Tibial nerve (tissue), 4 donors: ENCODE results near the gene KIF22. TPM values are rescaled to one million over a fixed set of nuclear protein-coding genes. Genes with fewer than 3 reads are reported as not detected.
A peak's percentile ranks its signal among the peaks of the same experiment; 100 is the strongest.

Experiments
- DNase-seq, 2 donors: peaks; one replicate each; pipeline ENCODE4 v3.0.0-alpha.2; 2019; ENCODE audit warnings: low spot score in 2 of 2
- H3K27ac ChIP-seq, 4 donors: fragments of 200-600 bp; sonication (generic) in 3 of 4; one replicate each; pipeline ENCODE4 v1.5.1; 2017 to 2019; ENCODE audit warnings: mild to moderate bottlenecking in 1 of 4
- H3K27me3 ChIP-seq, 2 donors: fragments of 200-600 bp; sonication (generic) in 1 of 2; one replicate each; pipeline versions ENCODE4 v1.5.1 to v1.6.0; 2017 to 2019
- H3K36me3 ChIP-seq, 3 donors: fragments of 200-600 bp; sonication (generic); one replicate each; pipeline ENCODE4 v1.5.1; 2018 to 2019
- H3K4me1 ChIP-seq, 4 donors: fragments of 200-600 bp; sonication (generic) in 3 of 4; one replicate each; pipeline ENCODE4 v1.5.1; 2017 to 2019
- H3K4me3 ChIP-seq, 4 donors: fragments of 200-600 bp; sonication (generic) in 3 of 4; one replicate each; pipeline ENCODE4 v1.5.1; 2017 to 2019; ENCODE audit warnings: mild to moderate bottlenecking in 1 of 4, moderate library complexity in 1 of 4
- H3K9me3 ChIP-seq, 4 donors: fragments of 200-600 bp; sonication (generic) in 3 of 4; one replicate each; pipeline ENCODE4 v1.5.1; 2017 to 2019
- EP300 ChIP-seq, 2 donors: sonication (generic); formaldehyde crosslinking; IDR thresholded peaks; one replicate each; pipeline ENCODE4 v1.6.1; 2017; ENCODE audit warnings: antibody characterized with exemption in 2 of 2, mild to moderate bottlenecking in 1 of 2
- POLR2A ChIP-seq, 2 donors: fragments of 450-650 bp; IDR thresholded peaks; one replicate each; pipeline ENCODE4 v1.6.1; 2017; ENCODE audit warnings: antibody characterized with exemption in 2 of 2, mild to moderate bottlenecking in 2 of 2, moderate library complexity in 2 of 2
- WGBS, 2 donors: methylation state at CpG; one replicate each; pipeline ENCODE4 v1.1.5; 2018; 5-methylcytosine and 5-hydroxymethylcytosine counted together
- total RNA-seq, 4 donors: library from RNA; depleted of rRNA; stranded (reverse); fragments of >200 nt; gene quantifications; one replicate each; pipeline ENCODE4 v1.1.0, GENCODE V29; 2016
- TF ChIP-seq, protein P1 (sequence below), 5 experiments: fragments of 200-600 bp in 3 of 5; fragments of 450-650 bp in 2 of 5; sonication (generic) in 3 of 5; IDR thresholded peaks; one replicate each; pipeline ENCODE4 v1.5.1; 2016 to 2019; ENCODE audit warnings: antibody characterized with exemption in 5 of 5, mild to moderate bottlenecking in 3 of 5, moderate library complexity in 2 of 5

The KIF22 gene
- total RNA-seq, 4 donors from 2014 or later: 19.9 to 42.8 (median 40.5) TPM

DNA sequence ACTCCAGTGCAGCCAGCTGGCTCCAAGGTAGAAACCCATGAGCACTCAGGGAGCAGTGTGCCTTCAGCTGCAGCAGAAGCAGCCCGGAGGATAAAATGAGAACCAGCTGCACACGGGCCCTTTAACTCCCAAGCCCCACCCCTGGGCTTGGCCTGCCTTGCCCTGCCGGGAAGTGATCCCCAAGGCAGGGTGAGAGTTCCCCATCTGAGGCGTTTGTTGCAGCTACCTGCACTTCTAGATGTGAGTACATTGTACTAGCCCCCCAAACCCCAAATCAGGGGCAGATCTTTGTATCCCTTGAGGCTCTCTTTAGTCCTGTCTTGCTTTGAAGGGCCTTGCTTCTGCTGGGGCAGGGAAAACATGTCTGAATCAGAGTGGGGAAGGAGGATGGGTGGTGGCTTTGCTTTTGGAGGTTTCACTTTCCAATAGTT lies 29.7 kb downstream of the KIF22 start, which contains the start of gene MVP:
MVP (plus strand) TSS at position 192 of the 431 bp plus-strand sequence. CDS start 10,088 bp downstream, outside the sequence.
- Histone ChIP-seq H3K4me3 (peak within 1 kb of the TSS; percentile 41 to 89 (median 54)), H3K4me1 (peaks cover 0 to 76% (median 59%) of the 10 kb centered on the region in 4 donors), H3K36me3 (peaks cover 0 to 23% (median 0%) of the 10 kb centered on the region in 3 donors), H3K27ac (peak within 1 kb of the TSS; percentile 55 to 91 (median 86)), H3K27me3 (no peaks in the 10 kb centered on the region), H3K9me3 (no peaks in the 10 kb centered on the region)
- TF ChIP-seq EP300 (IDR thresholded peaks at IDR 0.05) (peak in 1 of 2 donors; percentile 77), POLR2A (IDR thresholded peaks at IDR 0.05) (peak in 1 of 2 donors; percentile 32)
- TF ChIP-seq, protein P1, sequence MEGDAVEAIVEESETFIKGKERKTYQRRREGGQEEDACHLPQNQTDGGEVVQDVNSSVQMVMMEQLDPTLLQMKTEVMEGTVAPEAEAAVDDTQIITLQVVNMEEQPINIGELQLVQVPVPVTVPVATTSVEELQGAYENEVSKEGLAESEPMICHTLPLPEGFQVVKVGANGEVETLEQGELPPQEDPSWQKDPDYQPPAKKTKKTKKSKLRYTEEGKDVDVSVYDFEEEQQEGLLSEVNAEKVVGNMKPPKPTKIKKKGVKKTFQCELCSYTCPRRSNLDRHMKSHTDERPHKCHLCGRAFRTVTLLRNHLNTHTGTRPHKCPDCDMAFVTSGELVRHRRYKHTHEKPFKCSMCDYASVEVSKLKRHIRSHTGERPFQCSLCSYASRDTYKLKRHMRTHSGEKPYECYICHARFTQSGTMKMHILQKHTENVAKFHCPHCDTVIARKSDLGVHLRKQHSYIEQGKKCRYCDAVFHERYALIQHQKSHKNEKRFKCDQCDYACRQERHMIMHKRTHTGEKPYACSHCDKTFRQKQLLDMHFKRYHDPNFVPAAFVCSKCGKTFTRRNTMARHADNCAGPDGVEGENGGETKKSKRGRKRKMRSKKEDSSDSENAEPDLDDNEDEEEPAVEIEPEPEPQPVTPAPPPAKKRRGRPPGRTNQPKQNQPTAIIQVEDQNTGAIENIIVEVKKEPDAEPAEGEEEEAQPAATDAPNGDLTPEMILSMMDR (IDR thresholded peaks at IDR 0.05): no peak
- peak; percentile 55 to 62 for DNase-seq
- WGBS, 2 donors: 0% methylated on average over 2 to 4 of the region's 4 CpGs

DNA sequence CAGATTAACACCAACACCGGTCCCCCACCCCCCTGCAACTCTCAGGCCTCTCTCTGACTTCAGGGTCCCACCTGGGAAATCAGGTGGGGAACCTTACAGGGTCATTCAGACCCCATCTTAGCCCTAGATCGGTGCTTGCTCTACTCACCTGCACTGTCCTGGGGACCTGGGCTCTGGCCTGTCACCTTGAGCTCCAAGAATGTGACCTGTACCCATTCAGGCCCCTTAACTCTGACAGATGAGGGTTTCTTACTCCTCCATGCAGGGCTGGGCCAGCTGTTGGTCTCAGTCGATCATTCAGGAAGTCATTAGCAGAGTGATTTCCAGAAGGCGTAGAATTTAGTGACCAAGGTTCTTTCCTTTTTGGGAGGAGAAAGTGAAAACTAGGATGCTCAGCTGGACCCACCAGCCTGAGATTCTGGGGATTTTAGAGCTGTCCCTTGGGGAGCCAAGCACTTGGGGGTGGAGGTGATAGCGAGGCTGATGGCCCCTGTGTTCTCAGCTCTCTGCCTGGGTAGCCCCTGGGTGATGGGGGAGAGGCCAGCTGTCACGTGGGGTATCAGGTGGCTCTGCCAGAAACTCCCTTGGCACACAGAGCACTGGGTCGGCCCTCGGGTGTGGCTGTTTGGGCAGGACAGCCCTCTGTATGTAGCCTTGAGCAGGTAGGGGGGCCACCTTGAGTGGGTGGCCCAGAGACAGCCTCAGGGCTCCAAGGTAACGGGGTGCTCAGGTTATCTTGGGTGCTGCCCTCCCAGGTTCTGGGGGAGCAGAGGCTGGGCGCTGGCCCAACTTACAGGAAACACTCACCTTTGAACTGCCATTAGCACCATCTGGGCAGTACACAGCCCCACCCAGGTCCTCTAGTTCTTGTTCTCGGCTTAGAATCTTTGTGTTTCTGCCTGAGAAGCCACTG lies 30.4 kb downstream of the KIF22 start:
- WGBS, 2 donors: 18 to 26% methylated on average over 9 to 11 of the region's 11 CpGs
- H3K27me3 ChIP-seq: no peaks in the 10 kb centered on the region
- peak overlapping the region; percentile 55 to 91 (median 86) for H3K27ac ChIP-seq
- H3K4me3 ChIP-seq: peak overlapping the region; percentile 41 to 89 (median 54)
- DNase-seq: no peak
- H3K4me1 ChIP-seq: peaks cover 0 to 79% (median 63%) of the 10 kb centered on the region in 4 donors
- peaks cover 0 to 23% (median 0%) of the 10 kb centered on the region in 3 donors for H3K36me3 ChIP-seq
- TF ChIP-seq, protein P1 (IDR thresholded peaks at IDR 0.05): no peak
- TF ChIP-seq EP300 (IDR thresholded peaks at IDR 0.05): peak in 1 of 2 donors; percentile 38
- TF ChIP-seq POLR2A (IDR thresholded peaks at IDR 0.05): peak in 1 of 2 donors; percentile 25
- no peaks in the 10 kb centered on the region for H3K9me3 ChIP-seq

DNA sequence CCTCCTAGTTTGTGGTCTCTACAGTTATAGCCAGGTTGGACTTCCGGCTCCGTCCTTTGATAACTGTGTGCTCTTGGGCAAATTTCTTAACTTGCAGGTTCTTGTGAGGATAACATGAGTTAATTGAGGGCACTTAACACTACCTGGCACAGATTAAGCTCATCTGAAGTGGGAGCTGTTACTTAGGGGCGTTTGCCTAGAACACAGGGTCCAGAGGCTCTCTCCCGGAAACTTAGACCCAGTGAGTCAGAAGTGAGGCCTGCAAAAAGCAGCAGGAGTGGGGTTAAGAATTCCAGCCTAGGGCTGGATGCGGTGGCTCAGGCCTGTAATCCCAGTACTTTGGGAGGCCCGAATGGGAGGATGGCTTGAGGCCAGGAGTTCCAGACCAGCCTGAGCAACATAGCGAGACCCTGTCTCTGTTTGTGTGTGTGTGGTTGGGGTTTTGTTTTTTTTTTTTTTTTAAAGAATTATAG lies 31.1 kb downstream of the KIF22 start:
- Histone ChIP-seq H3K36me3 (peaks cover 0 to 23% (median 0%) of the 10 kb centered on the region in 3 donors), H3K9me3 (no peaks in the 10 kb centered on the region), H3K4me3 (peak overlapping the region; percentile 41 to 89 (median 54)), H3K27ac (peak overlapping the region; percentile 55 to 91 (median 86)), H3K27me3 (no peaks in the 10 kb centered on the region), H3K4me1 (peaks cover 0 to 86% (median 66%) of the 10 kb centered on the region in 4 donors)
- TF ChIP-seq EP300 (IDR thresholded peaks at IDR 0.05): no peak
- TF ChIP-seq, protein P1 (IDR thresholded peaks at IDR 0.05): no peak
- TF ChIP-seq POLR2A (IDR thresholded peaks at IDR 0.05): no peak
- no peak for DNase-seq
- 32 to 35% methylated on average over 7 of the region's 7 CpGs for WGBS, 2 donors

DNA sequence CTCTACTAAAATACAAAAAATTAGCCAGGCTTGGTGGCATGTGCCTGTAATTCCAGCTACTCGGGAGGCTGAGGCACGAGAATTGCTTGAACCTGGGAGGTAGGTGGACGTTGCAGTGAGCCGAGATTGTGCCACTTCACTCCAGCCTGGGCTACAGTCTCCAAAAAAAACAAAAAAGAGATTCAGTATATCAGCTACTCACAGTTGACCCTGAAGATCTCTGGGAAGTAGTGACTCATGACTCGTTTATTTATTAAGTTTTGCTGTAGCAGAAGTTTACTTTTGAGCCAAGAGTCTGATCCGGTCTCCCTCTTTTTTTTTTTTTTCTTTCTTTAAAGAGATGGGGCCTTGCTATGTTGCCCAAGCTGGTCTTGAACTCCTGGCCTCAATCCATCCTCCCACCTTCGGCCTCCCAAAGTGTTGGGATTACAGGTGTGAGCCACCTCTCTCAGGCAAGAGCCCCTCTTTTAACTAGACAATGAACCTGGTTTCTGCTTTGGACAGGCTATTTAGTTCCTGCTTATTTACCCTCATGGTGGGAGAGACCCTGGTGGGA lies 34.1 kb downstream of the KIF22 start:
- peaks cover 0 to 2% (median 0%) of the 10 kb centered on the region in 3 donors for H3K36me3 ChIP-seq
- peak overlapping the region in 3 of 4 donors; percentile 64 to 90 (median 84) for H3K27ac ChIP-seq
- no peak for DNase-seq
- peaks cover 0 to 81% (median 55%) of the 10 kb centered on the region in 4 donors for H3K4me1 ChIP-seq
- TF ChIP-seq EP300 (IDR thresholded peaks at IDR 0.05): no peak
- TF ChIP-seq, protein P1 (IDR thresholded peaks at IDR 0.05): no peak
- no peak for TF ChIP-seq POLR2A (IDR thresholded peaks at IDR 0.05)
- no peak overlapping the region for H3K4me3 ChIP-seq
- WGBS, 2 donors: 23 to 33% methylated on average over 7 of the region's 7 CpGs
- H3K9me3 ChIP-seq: no peaks in the 10 kb centered on the region
- H3K27me3 ChIP-seq: no peaks in the 10 kb centered on the region
